KMS-11 (cell line): ENCODE measurements around the gene OR8G1.
"Not testable (repeated sequence)": the region's sequence is repeated elsewhere in the genome, so short reads cannot be mapped to it uniquely, and the experiment has no call there.

Experiments
- H2AFZ ChIP-seq: fragments of 200-600 bp; sonication (generic); 2 replicates; pipeline ENCODE4 v1.6.1; 2016; ENCODE audit warnings: antibody characterized with exemption, mixed run types, low read depth
- H3K27ac ChIP-seq: fragments of 200-600 bp; sonication (generic); 2 replicates; pipeline ENCODE4 v1.6.1; 2016; ENCODE audit warnings: mild to moderate bottlenecking, mixed run types
- H3K27me3 ChIP-seq: fragments of 200-600 bp; sonication (generic); 2 replicates; pipeline ENCODE4 v1.6.1; 2017; ENCODE audit warnings: mild to moderate bottlenecking, low read depth, mixed run types, moderate library complexity; ENCODE audit not compliant: insufficient read depth
- H3K36me3 ChIP-seq: fragments of 200-600 bp; sonication (generic); 2 replicates; pipeline ENCODE4 v1.6.1; 2017; ENCODE audit warnings: mild to moderate bottlenecking, mixed run types; ENCODE audit not compliant: insufficient read depth
- H3K4me1 ChIP-seq: fragments of 200-600 bp; sonication (generic); 2 replicates; pipeline ENCODE4 v1.6.1; 2016; ENCODE audit warnings: mild to moderate bottlenecking, low read depth, mixed run types; ENCODE audit not compliant: poor library complexity, severe bottlenecking
- H3K4me2 ChIP-seq: fragments of 200-600 bp; sonication (generic); 2 replicates; pipeline ENCODE4 v1.7.0; 2016; ENCODE audit warnings: mild to moderate bottlenecking, mixed run types
- H3K4me3 ChIP-seq: fragments of 200-600 bp; sonication (generic); IDR thresholded peaks from 2 replicates; pipeline ENCODE4 v1.6.1; 2017; ENCODE audit warnings: low read depth, low read length, mixed read lengths; ENCODE audit not compliant: insufficient read depth
- H3K79me2 ChIP-seq: fragments of 200-600 bp; sonication (generic); 2 replicates; pipeline ENCODE4 v1.6.1; 2016; ENCODE audit warnings: low read depth, mixed run types; ENCODE audit not compliant: insufficient read depth
- H3K9ac ChIP-seq: fragments of 200-600 bp; sonication (generic); 2 replicates; pipeline ENCODE4 v1.6.1; 2016; ENCODE audit warnings: mild to moderate bottlenecking, mixed run types
- H4K20me1 ChIP-seq: fragments of 200-600 bp; sonication (generic); 2 replicates; pipeline ENCODE4 v1.6.1; 2016; ENCODE audit warnings: mild to moderate bottlenecking, mixed run types; ENCODE audit not compliant: insufficient read depth
- CTCF ChIP-seq: fragments of 200-600 bp; sonication (generic); conservative IDR thresholded peaks from 2 replicates; pipeline ENCODE4 v1.6.1; 2017; ENCODE audit warnings: low read depth, mild to moderate bottlenecking, antibody characterized with exemption, low read length, moderate library complexity, mixed read lengths

OR8G1 gene

GRCh38 chr11:124225471-124225870 lies 15.4 kb upstream of the OR8G1 start:
- Histone ChIP-seq H3K4me3 (no peak overlapping the region), H3K27ac (no peak overlapping the region), H3K4me2 (no peak overlapping the region), H4K20me1 (no peaks in the 10 kb centered on the region), H3K9ac (no peak overlapping the region), H3K36me3 (no peaks in the 10 kb centered on the region), H3K27me3 (no peaks in the 10 kb centered on the region), H2AFZ (no peak overlapping the region), H3K4me1 (no peaks in the 10 kb centered on the region), H3K79me2 (no peaks in the 10 kb centered on the region)
- no peak for TF ChIP-seq CTCF

- Histone ChIP-seq H3K9ac (no peak overlapping the region), H3K27me3 (no peaks in the 10 kb centered on the region), H3K4me3 (no peak overlapping the region), H4K20me1 (no peaks in the 10 kb centered on the region), H3K4me1 (no peaks in the 10 kb centered on the region), H3K4me2 (no peak overlapping the region), H3K27ac (no peak overlapping the region), H3K79me2 (no peaks in the 10 kb centered on the region), H2AFZ (no peak overlapping the region), H3K36me3 (no peaks in the 10 kb centered on the region)
- TF ChIP-seq CTCF: no peak
These were observed 7.5 kb upstream of the OR8G1 start for GRCh38 chr11:124233376-124233775.

GRCh38 chr11:124238512-124238911 lies 2.4 kb upstream of the OR8G1 start:
- no peaks in the 10 kb centered on the region for H4K20me1 ChIP-seq
- no peak overlapping the region for H3K4me3 ChIP-seq
- H3K4me2 ChIP-seq: no peak overlapping the region
- no peaks in the 10 kb centered on the region for H3K27me3 ChIP-seq
- H2AFZ ChIP-seq: no peak overlapping the region
- TF ChIP-seq CTCF: no peak
- H3K79me2 ChIP-seq: no peaks in the 10 kb centered on the region
- H3K27ac ChIP-seq: no peak overlapping the region
- no peaks in the 10 kb centered on the region for H3K36me3 ChIP-seq
- no peak overlapping the region for H3K9ac ChIP-seq
- H3K4me1 ChIP-seq: no peaks in the 10 kb centered on the region

GRCh38 chr11:124249869-124250268 lies 9.0 kb downstream of the OR8G1 start:
- H3K27ac ChIP-seq, H3K4me1 ChIP-seq, H3K79me2 ChIP-seq, H2AFZ ChIP-seq, H4K20me1 ChIP-seq, H3K27me3 ChIP-seq, H3K9ac ChIP-seq, H3K36me3 ChIP-seq, H3K4me3 ChIP-seq, H3K4me2 ChIP-seq: not testable (repeated sequence)

GRCh38 chr11:124256076-124256475 lies 15.2 kb downstream of the OR8G1 start, which contains the start of gene OR8G5:
TSS of gene OR8G5 (plus strand) at chr11:124256376. CDS start at chr11:124264932, 8,556 bp downstream.
- H4K20me1 ChIP-seq: no peaks in the 10 kb centered on the region
- H2AFZ ChIP-seq: no peak within 1 kb of the TSS
- H3K27ac ChIP-seq: no peak within 1 kb of the TSS
- no peaks in the 10 kb centered on the region for H3K4me1 ChIP-seq
- no peak for TF ChIP-seq CTCF
- no peak within 1 kb of the TSS for H3K4me2 ChIP-seq
- H3K9ac ChIP-seq: no peak within 1 kb of the TSS
- H3K79me2 ChIP-seq: no peaks in the 10 kb centered on the region
- no peaks in the 10 kb centered on the region for H3K36me3 ChIP-seq
- H3K4me3 ChIP-seq: no peak within 1 kb of the TSS
- H3K27me3 ChIP-seq: no peaks in the 10 kb centered on the region

GRCh38 chr11:124265041-124265440 lies 24.1 kb downstream of the OR8G1 start:
- not testable (repeated sequence) for H3K36me3 ChIP-seq, H3K4me3 ChIP-seq, H3K27ac ChIP-seq, H3K9ac ChIP-seq, H2AFZ ChIP-seq, H3K79me2 ChIP-seq, H3K27me3 ChIP-seq, H3K4me2 ChIP-seq, H4K20me1 ChIP-seq, H3K4me1 ChIP-seq

GRCh38 chr11:124270886-124271285 lies 30.0 kb downstream of the OR8G1 start:
- not testable (repeated sequence) for H3K79me2 ChIP-seq, H3K4me2 ChIP-seq, H3K27me3 ChIP-seq, H4K20me1 ChIP-seq, H3K27ac ChIP-seq, H3K4me1 ChIP-seq, H2AFZ ChIP-seq, H3K4me3 ChIP-seq, H3K9ac ChIP-seq, H3K36me3 ChIP-seq
